Sigmoid colon (tissue), 4 donors: Measurements from ENCODE around the gene PRUNE1.

Experiments
- CTCF ChIP-seq, 4 experiments: fragments of 450-650 bp in 3 of 4; fragments of 200-600 bp in 1 of 4; IDR thresholded peaks; one replicate each; pipeline ENCODE4 v1.5.1; 2016 to 2019; ENCODE audit warnings: antibody characterized with exemption in 4 of 4, mild to moderate bottlenecking in 3 of 4, moderate library complexity in 2 of 4
- POLR2A ChIP-seq, 2 donors: fragments of 450-650 bp; IDR thresholded peaks; one replicate each; pipeline ENCODE4 v1.6.1; 2016; ENCODE audit warnings: antibody characterized with exemption in 2 of 2, mild to moderate bottlenecking in 2 of 2, moderate library complexity in 2 of 2
- POLR2AphosphoS5 ChIP-seq, 4 donors: sonication (generic); formaldehyde crosslinking; IDR thresholded peaks; one replicate each; pipeline ENCODE4 v1.6.1; 2017; ENCODE audit warnings: antibody characterized with exemption in 4 of 4

- TF ChIP-seq POLR2A (IDR thresholded peaks at IDR 0.05) (no peak), CTCF (IDR thresholded peaks at IDR 0.05) (no peak), POLR2AphosphoS5 (IDR thresholded peaks at IDR 0.05) (no peak)
Observed at GRCh38 chr1:151009674-151010345, 1.6 kb downstream of the PRUNE1 start.
